ENCODE results near the gene RTN4RL1. TPM values are rescaled to one million over a fixed set of nuclear protein-coding genes. Genes with fewer than 3 reads are reported as not detected.

Gene RTN4RL1
- total and polyA plus RNA-seq, 9 of the 15 experiments (the other 6 are each of a cell fraction or from before 2014, with no cell fraction given): 0.04 to 0.06 (median 0.04) TPM; not detected in 5

DNA sequence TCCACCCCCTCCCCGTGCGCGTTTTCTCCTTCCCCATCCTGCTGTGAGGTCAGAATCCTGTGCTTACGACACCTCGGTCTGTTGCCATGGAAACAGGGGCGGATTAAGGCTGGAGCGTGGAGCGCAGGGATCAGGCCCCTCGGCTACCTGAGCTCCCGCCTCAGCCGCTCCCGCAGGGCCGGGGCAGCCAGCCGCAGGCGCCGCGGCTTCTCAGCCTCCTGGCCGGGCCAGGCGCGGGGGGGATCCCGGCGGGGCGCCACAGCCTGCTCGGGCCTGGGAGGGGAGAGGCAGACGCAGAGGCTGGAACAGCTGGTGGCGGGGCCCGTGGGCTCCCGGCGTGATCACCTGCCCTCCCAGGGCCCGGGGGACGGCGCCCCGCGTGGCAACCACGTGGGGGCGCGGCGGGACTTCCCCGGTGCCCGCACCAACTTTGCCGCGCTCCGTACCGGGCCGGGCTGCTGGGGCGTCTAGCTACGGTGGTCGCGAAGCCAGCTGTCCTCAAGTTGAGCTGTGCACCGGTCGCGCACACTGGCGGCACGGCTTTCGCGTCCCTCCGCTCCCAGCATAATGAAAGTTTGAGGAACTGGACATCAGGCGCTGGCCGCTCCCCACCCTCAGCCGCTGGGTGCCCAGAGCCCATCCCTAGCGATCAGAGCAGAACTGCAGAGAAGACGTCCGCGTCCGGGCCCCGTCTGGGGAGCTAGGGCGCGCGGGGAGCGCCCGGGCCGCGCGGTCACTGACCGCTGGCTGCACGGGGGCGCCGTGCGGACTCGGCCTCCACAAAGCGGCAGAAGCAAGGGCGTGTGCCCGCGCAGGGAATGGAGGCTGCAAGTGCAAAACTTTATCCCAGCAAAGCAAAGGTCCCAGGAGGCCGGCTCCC is 1.2 kb downstream of the RTN4RL1 start:
- peaks cover 11 to 47% of the 10 kb centered on the region in 2 experiments for H3K27me3 ChIP-seq (ENCODE audit: control insufficient read depth in 2 of 2, insufficient read depth in 2 of 2, low read length in 2 of 2)
- H3K4me3 ChIP-seq: no peak overlapping the region
- peaks cover 3 to 34% of the 10 kb centered on the region in 2 experiments; a peak in 3 of 5 replicates for H3K4me1 ChIP-seq (replicated peaks in 1 of 2; ENCODE audit: control insufficient read depth in 2 of 2, insufficient read depth in 2 of 2, low read length in 2 of 2)
- H3K79me2 ChIP-seq (ENCODE audit: control insufficient read depth, insufficient read depth, low read length): no peaks in the 10 kb centered on the region
- CTCF ChIA-PET (ENCODE audit: low intra/inter-chr PET ratio): no interaction called here
- ATAC-seq: no peak
- 58% methylated on average over 10 of the region's 85 CpGs for whole genome bisulfite sequencing (ENCODE audit: insufficient coverage, low coverage, missing lambda C conversion rate)
- intact Hi-C loops (cut with micrococcal nuclease): no loop called here
- no peak overlapping the region for H3K9ac ChIP-seq (ENCODE audit: insufficient read depth in 1 of 2, low read depth in 2 of 2, low read length in 2 of 2)
- no peaks in the 10 kb centered on the region for H3K36me3 ChIP-seq (ENCODE audit: control insufficient read depth, insufficient read depth, low read length)
- no peak for FAIRE-seq
- H4K20me1 ChIP-seq (replicated peaks; ENCODE audit: control insufficient read depth, insufficient read depth, low read length): peaks cover 3% of the 10 kb centered on the region; the same call in 1 of the 2 replicates
- H3K9me3 ChIP-seq (replicated peaks; ENCODE audit: control insufficient read depth, insufficient read depth, low read depth, low read length): no peaks in the 10 kb centered on the region
- DNase-seq (ENCODE audit: extremely low read depth in 1 of 4, low spot score in 3 of 4): peak; percentile 37 to 57 (median 52)
- POLR2A ChIA-PET: no interaction called here
- in situ Hi-C loops (cut with MboI): no loop called here
- H3K27ac ChIP-seq (ENCODE audit: extremely low read depth, low read depth, low read length): no peak overlapping the region
- no peak overlapping the region for H3K4me2 ChIP-seq (ENCODE audit: insufficient read depth, low read length)
- no peaks in the 10 kb centered on the region for H3K9me1 ChIP-seq (ENCODE audit: control insufficient read depth, insufficient read depth, low read length)
- H2AFZ ChIP-seq (ENCODE audit: low read depth, low read length): no peak overlapping the region
- BruUV-seq (replicated peaks): no TSS peak
- TF ChIP-seq ETV1 (tag; conservative IDR thresholded peaks at IDR 0.05; ENCODE audit: low read depth) (no peak), ZNF282 (CRISPR knock-in tag; IDR thresholded peaks at IDR 0.05) (no peak), ZBTB33 (CRISPR knock-in tag; IDR thresholded peaks at IDR 0.05) (peak; percentile 16; the same call in 1 of the 2 replicates), ZFX (CRISPR knock-in tag; IDR thresholded peaks at IDR 0.05) (peak; percentile 42; the same call in 1 of the 2 replicates), SRSF9 (IDR thresholded peaks at IDR 0.05; ENCODE audit: borderline replicate concordance, low read depth, low read length) (no peak), ZNF699 (CRISPR knock-in tag; IDR thresholded peaks at IDR 0.05; ENCODE audit: insufficient replicate concordance) (no peak), POLR3G (IDR thresholded peaks at IDR 0.05; ENCODE audit: extremely low read depth, insufficient read length, insufficient replicate concordance) (no peak), ZNF398 (CRISPR knock-in tag; IDR thresholded peaks at IDR 0.05) (no peak), HDAC6 (IDR thresholded peaks at IDR 0.05; ENCODE audit: low read depth, low read length) (peak; percentile 68; the same call in 1 of the 2 replicates), THRB (CRISPR knock-in tag; conservative IDR thresholded peaks at IDR 0.05) (no peak), MBD2 (IDR thresholded peaks at IDR 0.05; ENCODE audit: borderline replicate concordance, low read depth) (no peak), PHB (CRISPR knock-in tag; IDR thresholded peaks at IDR 0.05) (no peak)
- TF ChIP-seq, protein P1, sequence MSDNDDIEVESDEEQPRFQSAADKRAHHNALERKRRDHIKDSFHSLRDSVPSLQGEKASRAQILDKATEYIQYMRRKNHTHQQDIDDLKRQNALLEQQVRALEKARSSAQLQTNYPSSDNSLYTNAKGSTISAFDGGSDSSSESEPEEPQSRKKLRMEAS (CRISPR knock-in tag; IDR thresholded peaks at IDR 0.05): peak; percentile 71
- TF ChIP-seq, protein P2, sequence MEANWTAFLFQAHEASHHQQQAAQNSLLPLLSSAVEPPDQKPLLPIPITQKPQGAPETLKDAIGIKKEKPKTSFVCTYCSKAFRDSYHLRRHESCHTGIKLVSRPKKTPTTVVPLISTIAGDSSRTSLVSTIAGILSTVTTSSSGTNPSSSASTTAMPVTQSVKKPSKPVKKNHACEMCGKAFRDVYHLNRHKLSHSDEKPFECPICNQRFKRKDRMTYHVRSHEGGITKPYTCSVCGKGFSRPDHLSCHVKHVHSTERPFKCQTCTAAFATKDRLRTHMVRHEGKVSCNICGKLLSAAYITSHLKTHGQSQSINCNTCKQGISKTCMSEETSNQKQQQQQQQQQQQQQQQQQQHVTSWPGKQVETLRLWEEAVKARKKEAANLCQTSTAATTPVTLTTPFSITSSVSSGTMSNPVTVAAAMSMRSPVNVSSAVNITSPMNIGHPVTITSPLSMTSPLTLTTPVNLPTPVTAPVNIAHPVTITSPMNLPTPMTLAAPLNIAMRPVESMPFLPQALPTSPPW (CRISPR knock-in tag; IDR thresholded peaks at IDR 0.05): peak; percentile 15; the same call in 1 of the 2 replicates
